CD4-positive, alpha-beta T cell treated with Interleukin-10 for 1 hour (primary cell): ENCODE data around the gene TMEM221.
A peak's percentile ranks its signal among the peaks of the same experiment; 100 is the strongest.

Experiments used
- DNase-seq: peaks from one replicate; pipeline ENCODE4 v3.0.0-alpha.2; 2020

TMEM221 gene

GRCh38 chr19:17404015-17404414, 44.5 kb downstream of the TMEM221 start:
- DNase-seq: no peak

- DNase-seq: peak; percentile 45
Measured at GRCh38 chr19:17402982-17403855, 45.2 kb downstream of the TMEM221 start.

- DNase-seq: no peak
Measured at GRCh38 chr19:17401628-17402027, 46.8 kb downstream of the TMEM221 start.

- DNase-seq: no peak
Measured at GRCh38 chr19:17398902-17399527, 49.5 kb downstream of the TMEM221 start.

- peak; percentile 75 for DNase-seq
Measured at GRCh38 chr19:17394891-17395415, 53.5 kb downstream of the TMEM221 start.

GRCh38 chr19:17393914-17394313, 54.6 kb downstream of the TMEM221 start, which contains the start of gene CCDC194:
Gene CCDC194 (minus strand): TSS chr19:17394196. CDS start chr19:17394158, 38 bp downstream.
- no peak for DNase-seq

GRCh38 chr19:17393002-17393401, 55.5 kb downstream of the TMEM221 start:
- no peak for DNase-seq

- DNase-seq: no peak
Measured at GRCh38 chr19:17391371-17392151, 56.9 kb downstream of the TMEM221 start.

- peak; percentile 86 for DNase-seq
Measured at GRCh38 chr19:17390665-17391370, 57.6 kb downstream of the TMEM221 start.

- DNase-seq: no peak
Measured at GRCh38 chr19:17389957-17390664, 58.4 kb downstream of the TMEM221 start.

GRCh38 chr19:17389288-17389687, 59.2 kb downstream of the TMEM221 start:
- DNase-seq: no peak

- DNase-seq: peak; percentile 61
Measured at GRCh38 chr19:17385878-17386611, 62.4 kb downstream of the TMEM221 start.
